Subcutaneous adipose tissue (tissue), 4 donors: ENCODE data around the gene AFAP1L2. TPM values are rescaled to one million over a fixed set of nuclear protein-coding genes. Genes with fewer than 3 reads are reported as not detected.

ENCODE experiments used
- total RNA-seq, 4 donors: library from RNA; depleted of rRNA; stranded (reverse); fragments of >200 nt; gene quantifications; one replicate each; pipeline ENCODE4 v1.1.0, GENCODE V29; 2016
- TF ChIP-seq, protein P1 (sequence below): fragments of 450-650 bp; IDR thresholded peaks from one replicate; pipeline ENCODE4 v1.5.1; 2016; ENCODE audit warnings: low read depth, mild to moderate bottlenecking, control low read depth, antibody characterized with exemption, moderate library complexity

AFAP1L2 gene
- total RNA-seq, 4 donors from 2014 or later, result 2.7 to 11.3 (median 4.8) TPM

GRCh38 chr10:114429581-114430335, 25.5 kb upstream of the AFAP1L2 start:
- TF ChIP-seq, protein P1, sequence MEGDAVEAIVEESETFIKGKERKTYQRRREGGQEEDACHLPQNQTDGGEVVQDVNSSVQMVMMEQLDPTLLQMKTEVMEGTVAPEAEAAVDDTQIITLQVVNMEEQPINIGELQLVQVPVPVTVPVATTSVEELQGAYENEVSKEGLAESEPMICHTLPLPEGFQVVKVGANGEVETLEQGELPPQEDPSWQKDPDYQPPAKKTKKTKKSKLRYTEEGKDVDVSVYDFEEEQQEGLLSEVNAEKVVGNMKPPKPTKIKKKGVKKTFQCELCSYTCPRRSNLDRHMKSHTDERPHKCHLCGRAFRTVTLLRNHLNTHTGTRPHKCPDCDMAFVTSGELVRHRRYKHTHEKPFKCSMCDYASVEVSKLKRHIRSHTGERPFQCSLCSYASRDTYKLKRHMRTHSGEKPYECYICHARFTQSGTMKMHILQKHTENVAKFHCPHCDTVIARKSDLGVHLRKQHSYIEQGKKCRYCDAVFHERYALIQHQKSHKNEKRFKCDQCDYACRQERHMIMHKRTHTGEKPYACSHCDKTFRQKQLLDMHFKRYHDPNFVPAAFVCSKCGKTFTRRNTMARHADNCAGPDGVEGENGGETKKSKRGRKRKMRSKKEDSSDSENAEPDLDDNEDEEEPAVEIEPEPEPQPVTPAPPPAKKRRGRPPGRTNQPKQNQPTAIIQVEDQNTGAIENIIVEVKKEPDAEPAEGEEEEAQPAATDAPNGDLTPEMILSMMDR, result no peak

DNA sequence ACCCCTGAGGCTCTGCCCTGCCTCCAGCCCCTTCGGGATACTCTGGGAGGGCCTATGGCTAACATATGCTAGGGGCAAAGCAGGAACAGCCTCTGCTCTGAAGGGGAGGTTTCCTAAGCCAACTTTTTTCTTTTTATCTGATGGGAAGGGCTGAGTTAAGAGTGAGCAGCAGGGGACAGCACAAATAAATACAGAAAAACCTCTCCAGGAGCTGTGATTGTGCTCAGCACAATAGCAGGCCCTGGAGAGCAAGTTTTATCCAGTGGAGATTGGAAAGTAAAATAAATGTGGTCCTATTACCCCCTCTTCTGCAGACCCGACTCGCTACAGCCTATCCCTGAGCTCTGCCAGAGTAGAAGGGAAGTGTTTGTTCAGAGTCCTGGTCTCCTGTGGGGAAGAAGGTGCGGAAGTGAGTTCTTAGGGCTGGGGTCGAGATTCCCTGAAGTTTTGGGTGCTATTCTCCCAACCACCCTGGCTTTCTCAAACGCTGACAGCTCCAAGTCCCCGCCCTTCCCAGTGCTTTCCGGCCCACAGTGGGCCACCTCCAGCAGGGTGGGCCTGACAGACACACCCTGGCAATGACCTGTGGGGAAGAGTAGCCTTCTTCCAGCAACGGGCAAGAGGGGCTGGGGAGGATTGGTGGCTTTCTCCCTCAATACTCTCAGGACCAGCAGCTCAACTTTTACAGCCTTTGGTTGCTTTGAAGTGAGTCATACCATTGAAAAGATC, 23.0 kb upstream of the AFAP1L2 start:
- TF ChIP-seq, protein P1, result no peak

DNA sequence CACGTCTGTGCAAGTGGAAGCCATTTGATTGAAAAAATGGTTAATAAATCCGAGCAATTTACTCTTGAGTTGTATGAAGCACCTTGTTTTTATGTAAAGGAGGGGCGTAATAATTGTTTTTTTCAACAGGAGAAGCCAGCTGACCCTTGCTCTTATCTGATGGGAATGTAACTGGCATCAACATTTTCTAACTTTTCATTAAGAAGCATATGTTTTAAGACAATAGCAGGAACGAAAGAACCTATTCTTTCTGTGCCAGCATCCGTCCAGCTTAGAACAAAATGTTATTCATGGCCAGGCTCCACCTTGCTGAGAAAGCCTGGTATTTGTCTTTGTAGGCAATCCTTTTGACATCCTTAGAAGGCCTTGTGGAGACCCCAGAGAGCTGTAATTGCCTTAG, 22.2 kb upstream of the AFAP1L2 start:
- TF ChIP-seq, protein P1, result no peak

GRCh38 chr10:114420811-114421485, 16.6 kb upstream of the AFAP1L2 start:
- TF ChIP-seq, protein P1, result no peak

GRCh38 chr10:114418109-114418508, 13.8 kb upstream of the AFAP1L2 start:
- TF ChIP-seq, protein P1, result no peak

DNA sequence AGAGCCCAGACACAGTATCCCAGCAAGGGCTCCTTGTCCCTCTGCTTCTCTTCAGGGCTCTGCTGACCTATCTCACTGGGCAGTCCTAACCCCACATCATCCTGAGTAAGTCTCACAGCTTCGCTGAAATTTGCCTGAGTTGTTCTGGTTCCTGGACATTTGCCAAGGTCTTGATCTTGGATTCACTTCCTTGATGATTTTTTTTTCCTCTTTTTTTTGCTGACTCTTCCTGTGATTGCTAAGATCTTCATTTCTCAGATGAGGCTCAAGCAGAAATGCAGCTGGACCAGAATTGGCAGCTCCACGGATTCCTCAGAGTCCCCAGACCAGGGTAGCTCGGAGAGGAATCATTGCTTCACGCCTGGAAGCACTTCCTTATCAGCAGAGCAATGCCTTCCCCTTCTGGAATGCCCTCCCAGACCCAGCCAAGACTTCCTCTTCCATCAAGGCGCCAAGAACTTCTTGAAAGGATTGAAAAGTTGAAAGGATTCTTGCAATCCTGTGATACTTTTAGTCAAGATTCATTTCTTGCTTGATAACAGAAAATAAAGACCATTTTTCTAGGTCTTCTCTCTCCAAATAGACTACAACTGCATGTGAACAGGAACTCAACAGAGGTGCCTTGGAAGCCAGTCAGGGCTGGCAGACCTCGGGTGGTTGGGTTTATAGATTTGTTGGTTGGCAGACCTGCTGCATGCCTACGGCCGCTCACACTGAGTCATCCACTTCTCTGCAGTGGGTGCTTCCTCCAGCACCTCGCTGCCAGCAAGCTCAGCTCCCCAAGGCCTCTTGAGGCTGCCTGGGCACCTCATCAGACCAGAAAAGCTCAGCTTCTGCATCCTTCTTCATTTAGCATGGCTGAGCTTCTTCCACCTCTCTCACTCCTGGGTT, 8.8 kb upstream of the AFAP1L2 start:
- TF ChIP-seq, protein P1, result no peak
